ENCODE results near the gene UBXN2A.
"Not testable (repeated sequence)": the region's sequence is repeated elsewhere in the genome, so short reads cannot be mapped to it uniquely, and the experiment has no call there.

UBXN2A gene

GRCh38 chr2:24011250-24012104 is 71.2 kb downstream of the UBXN2A start:
- no peak for DNase-seq (ENCODE audit: low read depth)

- no peak for DNase-seq (ENCODE audit: low read depth)
Measured at GRCh38 chr2:24012521-24013188, 72.4 kb downstream of the UBXN2A start.

- not testable (repeated sequence) for DNase-seq (ENCODE audit: low read depth)
Measured at GRCh38 chr2:24014902-24015301, 74.6 kb downstream of the UBXN2A start.

- no peak for DNase-seq (ENCODE audit: low read depth)
Measured at GRCh38 chr2:24015562-24016375, 75.5 kb downstream of the UBXN2A start.

- no peak for DNase-seq (ENCODE audit: low read depth)
Measured at GRCh38 chr2:24016376-24016761, 76.1 kb downstream of the UBXN2A start.

- no peak for DNase-seq (ENCODE audit: low read depth)
Measured at GRCh38 chr2:24016853-24017703, 76.8 kb downstream of the UBXN2A start.

- DNase-seq (ENCODE audit: low read depth) = no peak
Measured at GRCh38 chr2:24017711-24018110, 77.4 kb downstream of the UBXN2A start.

GRCh38 chr2:24018241-24018640 is 78.0 kb downstream of the UBXN2A start:
- no peak for DNase-seq (ENCODE audit: low read depth)

GRCh38 chr2:24019729-24020128 is 79.5 kb downstream of the UBXN2A start:
- DNase-seq (ENCODE audit: low read depth) = no peak

- no peak for DNase-seq (ENCODE audit: low read depth)
Measured at GRCh38 chr2:24020244-24020643, 80.0 kb downstream of the UBXN2A start.

- no peak for DNase-seq (ENCODE audit: low read depth)
Measured at GRCh38 chr2:24021122-24021998, 81.1 kb downstream of the UBXN2A start.

GRCh38 chr2:24022324-24022974 is 82.2 kb downstream of the UBXN2A start:
- DNase-seq (ENCODE audit: low read depth) = no peak

- DNase-seq (ENCODE audit: low read depth) = no peak
Measured at GRCh38 chr2:24022975-24023575, 82.8 kb downstream of the UBXN2A start.

- DNase-seq (ENCODE audit: low read depth) = no peak
Measured at GRCh38 chr2:24024018-24024417, 83.8 kb downstream of the UBXN2A start.

GRCh38 chr2:24024996-24025663 is 84.9 kb downstream of the UBXN2A start:
- no peak for DNase-seq (ENCODE audit: low read depth)

- DNase-seq (ENCODE audit: low read depth) = no peak
Measured at GRCh38 chr2:24026233-24026632, 86.0 kb downstream of the UBXN2A start.

- DNase-seq (ENCODE audit: low read depth) = no peak
Measured at GRCh38 chr2:24038786-24039499, 98.7 kb downstream of the UBXN2A start.

GRCh38 chr2:24040511-24040910 is 100.2 kb downstream of the UBXN2A start:
- DNase-seq (ENCODE audit: low read depth) = no peak

Measured in stimulated activated CD4-positive, alpha-beta T cell treated with anti-CD3 and anti-CD28 coated beads, Interleukin-2, amount 100 ng/mL, for 4 hours (primary cell).